ENCODE data around the gene ACVRL1. TPM values are rescaled to one million over a fixed set of nuclear protein-coding genes. Genes with fewer than 3 reads are reported as not detected.

Gene ACVRL1
- total RNA-seq, 4 donors from 2014 or later, result 31.2 to 43.4 (median 39.0) TPM

DNA sequence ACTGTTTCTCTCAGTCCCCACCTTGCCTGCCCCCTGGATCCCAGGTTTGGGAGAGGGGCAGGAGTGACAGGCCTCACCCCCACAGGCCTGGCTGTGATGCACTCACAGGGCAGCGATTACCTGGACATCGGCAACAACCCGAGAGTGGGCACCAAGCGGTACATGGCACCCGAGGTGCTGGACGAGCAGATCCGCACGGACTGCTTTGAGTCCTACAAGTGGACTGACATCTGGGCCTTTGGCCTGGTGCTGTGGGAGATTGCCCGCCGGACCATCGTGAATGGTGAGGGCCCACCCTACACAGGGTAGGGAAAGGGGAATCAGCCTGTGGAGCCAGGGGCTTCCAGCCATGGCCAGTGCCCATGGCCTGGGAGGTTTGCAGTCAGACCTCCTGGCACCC lies 8.6 kb downstream of the ACVRL1 start:
- TF ChIP-seq POLR2A (IDR thresholded peaks at IDR 0.05) (no peak), POLR2AphosphoS5 (IDR thresholded peaks at IDR 0.05) (no peak), EP300 (IDR thresholded peaks at IDR 0.05) (no peak)
- TF ChIP-seq, protein P1, sequence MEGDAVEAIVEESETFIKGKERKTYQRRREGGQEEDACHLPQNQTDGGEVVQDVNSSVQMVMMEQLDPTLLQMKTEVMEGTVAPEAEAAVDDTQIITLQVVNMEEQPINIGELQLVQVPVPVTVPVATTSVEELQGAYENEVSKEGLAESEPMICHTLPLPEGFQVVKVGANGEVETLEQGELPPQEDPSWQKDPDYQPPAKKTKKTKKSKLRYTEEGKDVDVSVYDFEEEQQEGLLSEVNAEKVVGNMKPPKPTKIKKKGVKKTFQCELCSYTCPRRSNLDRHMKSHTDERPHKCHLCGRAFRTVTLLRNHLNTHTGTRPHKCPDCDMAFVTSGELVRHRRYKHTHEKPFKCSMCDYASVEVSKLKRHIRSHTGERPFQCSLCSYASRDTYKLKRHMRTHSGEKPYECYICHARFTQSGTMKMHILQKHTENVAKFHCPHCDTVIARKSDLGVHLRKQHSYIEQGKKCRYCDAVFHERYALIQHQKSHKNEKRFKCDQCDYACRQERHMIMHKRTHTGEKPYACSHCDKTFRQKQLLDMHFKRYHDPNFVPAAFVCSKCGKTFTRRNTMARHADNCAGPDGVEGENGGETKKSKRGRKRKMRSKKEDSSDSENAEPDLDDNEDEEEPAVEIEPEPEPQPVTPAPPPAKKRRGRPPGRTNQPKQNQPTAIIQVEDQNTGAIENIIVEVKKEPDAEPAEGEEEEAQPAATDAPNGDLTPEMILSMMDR (IDR thresholded peaks at IDR 0.05), result no peak
- Histone ChIP-seq H3K27ac (no peak overlapping the region), H3K36me3 (peaks cover 22% of the 10 kb centered on the region), H3K4me1 (peaks cover 35% of the 10 kb centered on the region), H3K9me3 (no peaks in the 10 kb centered on the region), H3K4me3 (no peak overlapping the region), H3K27me3 (no peaks in the 10 kb centered on the region)
- no CpG with 5 or more reads among the region's 11 CpGs for WGBS
- DNase-seq (ENCODE audit: low spot score in 2 of 2), result peak in 1 of 2 donors; percentile 48

DNA sequence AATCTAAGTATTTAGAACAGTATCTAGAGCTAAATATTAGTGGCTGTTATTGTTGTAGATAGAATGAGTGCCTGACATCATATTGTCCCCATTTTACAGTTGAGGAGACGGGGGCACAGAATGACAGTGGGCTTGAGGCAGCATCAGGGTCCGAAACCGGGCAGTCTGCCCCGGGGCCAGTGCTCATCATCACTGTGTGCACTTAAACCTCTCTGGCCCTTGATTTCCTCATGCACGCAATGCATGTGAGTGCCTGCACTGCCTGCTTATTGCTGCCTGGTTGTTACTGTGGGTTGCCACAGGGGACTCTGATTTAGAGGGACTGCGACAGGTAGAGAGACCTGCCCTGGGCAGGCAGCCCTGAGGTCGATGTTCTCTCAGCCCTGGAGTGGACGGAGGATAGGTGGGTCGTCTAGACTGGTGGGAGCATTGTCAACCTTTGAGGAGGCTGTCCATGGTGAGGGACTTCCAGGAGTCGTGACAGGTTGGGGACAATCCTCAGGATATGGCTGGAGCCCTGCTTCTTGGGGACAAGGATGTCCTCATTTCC lies 9.8 kb downstream of the ACVRL1 start:
- Histone ChIP-seq H3K9me3 (no peaks in the 10 kb centered on the region), H3K4me1 (peaks cover 25% of the 10 kb centered on the region), H3K27ac (no peak overlapping the region), H3K36me3 (peaks cover 22% of the 10 kb centered on the region), H3K4me3 (no peak overlapping the region), H3K27me3 (no peaks in the 10 kb centered on the region)
- DNase-seq (ENCODE audit: low spot score in 2 of 2), result peak in 1 of 2 donors; percentile 43
- TF ChIP-seq EP300 (IDR thresholded peaks at IDR 0.05) (no peak), POLR2A (IDR thresholded peaks at IDR 0.05) (no peak), POLR2AphosphoS5 (IDR thresholded peaks at IDR 0.05) (no peak)
- TF ChIP-seq, protein P1 (IDR thresholded peaks at IDR 0.05), result no peak
- 83% methylated on average over 8 of the region's 10 CpGs for WGBS

DNA sequence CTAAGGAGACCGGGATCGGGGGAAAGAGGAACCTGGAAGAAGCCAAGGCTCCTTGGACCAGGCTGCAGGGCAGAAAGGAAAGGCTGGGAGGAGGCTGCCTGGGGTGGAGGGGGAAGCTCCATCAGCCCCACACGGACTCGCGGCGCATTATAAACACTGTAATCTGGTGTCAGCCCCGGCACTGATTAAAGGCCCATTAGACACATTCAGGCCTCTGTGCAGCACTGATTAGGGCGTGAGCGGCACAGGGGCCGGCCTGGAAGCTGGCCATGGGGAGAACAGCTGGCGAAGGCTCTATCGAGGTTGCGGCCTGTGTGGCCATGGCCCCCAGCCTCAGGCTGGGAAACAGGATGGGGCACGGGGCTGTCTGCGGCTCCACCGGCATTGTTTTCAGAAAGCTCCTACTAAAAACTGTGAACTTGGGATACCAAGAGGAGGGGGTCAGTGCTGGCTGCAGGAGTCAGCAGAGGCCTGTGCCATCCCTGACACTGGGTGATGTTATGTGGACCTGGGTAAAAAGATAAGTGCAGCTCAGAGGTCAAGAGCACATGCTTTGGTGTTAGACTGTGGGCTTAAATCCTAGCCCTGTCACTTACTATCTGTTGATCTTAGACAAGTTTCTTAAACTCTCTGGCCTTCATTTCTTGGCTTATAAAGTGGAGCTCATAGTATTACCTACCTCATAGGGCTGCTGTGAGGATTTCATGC lies 10.6 kb downstream of the ACVRL1 start:
- peak in 1 of 2 donors; percentile 44 for DNase-seq (ENCODE audit: low spot score in 2 of 2)
- H3K36me3 ChIP-seq, result peaks cover 22% of the 10 kb centered on the region
- no peak overlapping the region for H3K27ac ChIP-seq
- no peaks in the 10 kb centered on the region for H3K9me3 ChIP-seq
- H3K27me3 ChIP-seq, result no peaks in the 10 kb centered on the region
- peaks cover 25% of the 10 kb centered on the region for H3K4me1 ChIP-seq
- no peak overlapping the region for H3K4me3 ChIP-seq
- no peak for TF ChIP-seq POLR2A (IDR thresholded peaks at IDR 0.05)
- TF ChIP-seq, protein P1 (IDR thresholded peaks at IDR 0.05), result no peak
- no peak for TF ChIP-seq POLR2AphosphoS5 (IDR thresholded peaks at IDR 0.05)
- no peak for TF ChIP-seq EP300 (IDR thresholded peaks at IDR 0.05)
- WGBS, result 72% methylated on average over 16 of the region's 16 CpGs

DNA sequence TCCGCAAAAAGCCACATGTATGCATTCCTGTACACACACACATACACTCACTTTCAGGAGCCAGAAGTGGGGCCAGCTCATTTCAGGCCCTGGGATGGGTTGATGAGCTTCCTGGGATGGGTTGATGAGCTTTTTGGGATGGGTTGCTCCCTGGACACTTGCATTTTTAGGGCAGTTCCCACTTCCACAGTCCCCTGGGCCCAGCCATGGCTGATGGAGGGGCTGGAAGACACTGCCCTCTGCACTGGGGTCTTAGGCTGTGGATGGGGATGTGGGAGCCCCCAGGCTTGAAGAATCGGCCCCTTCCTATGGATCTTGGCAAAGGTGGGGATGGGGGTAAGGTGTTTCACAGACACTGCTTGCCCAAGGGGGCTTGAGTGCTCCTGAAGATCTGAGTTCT lies 12.7 kb downstream of the ACVRL1 start:
- WGBS, result 100% methylated on average over 2 of the region's 2 CpGs
- Histone ChIP-seq H3K9me3 (no peaks in the 10 kb centered on the region), H3K27me3 (no peaks in the 10 kb centered on the region), H3K4me3 (no peak overlapping the region), H3K27ac (no peak overlapping the region), H3K36me3 (peaks cover 20% of the 10 kb centered on the region), H3K4me1 (peaks cover 30% of the 10 kb centered on the region)
- peak in 1 of 2 donors; percentile 27 for DNase-seq (ENCODE audit: low spot score in 2 of 2)
- TF ChIP-seq EP300 (IDR thresholded peaks at IDR 0.05) (no peak), POLR2AphosphoS5 (IDR thresholded peaks at IDR 0.05) (no peak), POLR2A (IDR thresholded peaks at IDR 0.05) (no peak)
- TF ChIP-seq, protein P1 (IDR thresholded peaks at IDR 0.05), result no peak

DNA sequence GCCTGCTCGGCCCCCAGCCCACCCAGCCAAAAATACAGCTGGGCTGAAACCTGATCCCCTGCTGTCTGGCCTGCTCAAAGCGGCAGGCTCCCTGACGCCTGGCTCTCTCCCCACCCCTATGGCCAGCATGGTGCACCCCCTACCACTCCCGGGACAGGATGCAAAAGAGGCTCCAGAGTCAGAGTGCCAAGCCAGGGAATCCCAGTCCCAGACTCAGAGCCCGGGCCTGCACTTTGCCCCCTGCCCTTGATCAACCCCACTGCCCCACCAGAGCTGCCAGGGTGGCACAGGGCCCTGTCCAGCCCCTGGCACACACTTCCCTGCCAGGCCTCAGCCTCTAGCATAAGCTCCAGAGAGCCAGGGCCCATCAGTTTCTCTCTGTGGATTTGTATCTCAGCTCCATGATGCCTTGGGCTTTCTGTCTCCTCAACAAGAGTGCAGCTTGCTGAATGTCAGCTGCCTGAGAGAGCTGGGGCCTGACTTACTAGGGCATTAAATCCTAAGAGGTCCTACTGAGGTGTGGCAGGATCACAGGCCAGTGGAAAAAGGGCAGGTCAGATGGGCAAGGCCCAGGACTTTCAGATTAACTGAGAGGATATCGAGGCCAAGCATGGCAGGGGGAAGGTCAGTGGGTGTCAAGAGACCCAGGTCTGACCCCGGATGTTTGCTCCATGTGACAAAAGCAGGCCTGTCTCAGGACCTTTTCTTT lies 13.9 kb downstream of the ACVRL1 start:
- H3K4me1 ChIP-seq, result peaks cover 37% of the 10 kb centered on the region
- DNase-seq (ENCODE audit: low spot score in 2 of 2), result peak in 1 of 2 donors; percentile 55

More for the DNA sequence above, 13.9 kb downstream of the ACVRL1 start:
- Histone ChIP-seq H3K27me3 (no peaks in the 10 kb centered on the region), H3K4me3 (no peak overlapping the region), H3K9me3 (no peaks in the 10 kb centered on the region), H3K27ac (no peak overlapping the region), H3K36me3 (peaks cover 13% of the 10 kb centered on the region)
- TF ChIP-seq POLR2AphosphoS5 (IDR thresholded peaks at IDR 0.05), result no peak
- no peak for TF ChIP-seq EP300 (IDR thresholded peaks at IDR 0.05)
- TF ChIP-seq, protein P1 (IDR thresholded peaks at IDR 0.05), result no peak
- TF ChIP-seq POLR2A (IDR thresholded peaks at IDR 0.05), result no peak
- 66% methylated on average over 5 of the region's 7 CpGs for WGBS

Data from suprapubic skin (tissue), 4 donors.